ACC112 (cell line): Measurements from ENCODE around the gene MTCH1.

Source experiments
- H2AFZ ChIP-seq: fragments of 200-600 bp; sonication (generic); one replicate; pipeline ENCODE4 v1.6.0; 2017; ENCODE audit warnings: antibody characterized with exemption, low read length; ENCODE audit not compliant: unreplicated experiment
- H3K27ac ChIP-seq: fragments of 200-600 bp; sonication (generic); 2 replicates; pipeline ENCODE4 v1.5.1; 2014; ENCODE audit warnings: low read depth, mild to moderate bottlenecking, antibody characterized with exemption, low read length, moderate library complexity
- H3K27me3 ChIP-seq: fragments of 200-600 bp; sonication (generic); 2 replicates; pipeline ENCODE4 v1.6.1; 2014; ENCODE audit warnings: mild to moderate bottlenecking, antibody characterized with exemption, low read length, moderate library complexity, mixed read lengths; ENCODE audit not compliant: insufficient read depth
- H3K36me3 ChIP-seq: fragments of 200-600 bp; sonication (generic); 2 replicates; pipeline ENCODE4 v1.6.1; 2016; ENCODE audit warnings: mild to moderate bottlenecking, antibody characterized with exemption, low read length, moderate library complexity, mixed read lengths; ENCODE audit not compliant: insufficient read depth
- H3K4me1 ChIP-seq: fragments of 200-600 bp; sonication (generic); one replicate; pipeline ENCODE4 v1.6.1; 2016; ENCODE audit warnings: low read length, mixed read lengths; ENCODE audit not compliant: insufficient read depth, unreplicated experiment, control insufficient read depth
- H3K4me3 ChIP-seq: fragments of 200-600 bp; sonication (generic); 2 replicates; pipeline ENCODE4 v1.5.1; 2014; ENCODE audit warnings: mild to moderate bottlenecking, low read depth, low read length
- H3K79me2 ChIP-seq: fragments of 200-600 bp; sonication (generic); one replicate; pipeline ENCODE4 v1.6.0; 2016; ENCODE audit warnings: low read length; ENCODE audit not compliant: control insufficient read depth, unreplicated experiment, insufficient read depth

Gene MTCH1

GRCh38 chr6:36976007-36976264 is 10.1 kb downstream of the MTCH1 start:
- H3K79me2 ChIP-seq: peaks cover 46% of the 10 kb centered on the region
- H2AFZ ChIP-seq: no peak overlapping the region
- peaks cover 6% of the 10 kb centered on the region for H3K4me1 ChIP-seq
- H3K4me3 ChIP-seq: no peak overlapping the region
- H3K27me3 ChIP-seq: no peaks in the 10 kb centered on the region
- H3K36me3 ChIP-seq: peaks cover 66% of the 10 kb centered on the region
- H3K27ac ChIP-seq: no peak overlapping the region

DNA sequence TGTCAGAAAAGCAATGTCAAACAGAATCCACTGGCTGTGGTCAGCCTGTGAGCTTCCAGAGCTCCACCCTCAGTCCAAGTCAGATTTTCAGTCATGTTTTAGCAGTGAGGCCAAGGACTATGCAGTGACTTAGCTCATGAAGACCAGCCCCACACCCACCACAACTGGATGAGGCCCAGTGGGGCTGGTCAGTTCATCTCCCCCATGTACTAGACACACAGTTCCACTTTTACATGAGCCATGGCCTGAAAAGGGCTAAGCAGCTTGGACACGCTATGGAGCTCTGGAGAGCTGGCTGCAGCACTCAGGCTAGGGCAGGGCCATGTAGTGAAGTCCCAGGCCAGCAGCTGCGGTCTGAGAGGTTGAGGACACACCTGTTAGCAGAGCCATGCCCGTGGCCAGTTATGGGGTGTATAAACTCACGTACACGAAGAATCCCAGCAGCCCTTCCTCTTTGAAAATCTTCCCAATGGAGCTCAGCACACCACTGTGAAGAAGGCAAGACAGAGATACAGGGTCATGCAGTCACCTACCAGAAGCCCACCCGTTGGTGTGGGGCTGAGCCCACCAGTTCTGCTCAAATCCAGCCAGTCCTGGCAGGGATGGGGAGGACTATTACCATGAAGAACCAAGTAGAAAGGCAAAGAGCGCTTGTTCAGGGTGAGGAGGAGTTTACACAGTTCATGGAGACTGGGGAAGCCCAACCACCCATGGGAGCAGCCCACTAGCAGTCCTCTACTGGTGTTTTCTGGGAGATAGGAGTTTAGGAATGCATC is 10.6 kb downstream of the MTCH1 start:
- Histone ChIP-seq H3K36me3 (peaks cover 71% of the 10 kb centered on the region), H3K27me3 (no peaks in the 10 kb centered on the region), H2AFZ (no peak overlapping the region), H3K27ac (no peak overlapping the region), H3K4me3 (no peak overlapping the region), H3K79me2 (peaks cover 41% of the 10 kb centered on the region), H3K4me1 (peaks cover 6% of the 10 kb centered on the region)

DNA sequence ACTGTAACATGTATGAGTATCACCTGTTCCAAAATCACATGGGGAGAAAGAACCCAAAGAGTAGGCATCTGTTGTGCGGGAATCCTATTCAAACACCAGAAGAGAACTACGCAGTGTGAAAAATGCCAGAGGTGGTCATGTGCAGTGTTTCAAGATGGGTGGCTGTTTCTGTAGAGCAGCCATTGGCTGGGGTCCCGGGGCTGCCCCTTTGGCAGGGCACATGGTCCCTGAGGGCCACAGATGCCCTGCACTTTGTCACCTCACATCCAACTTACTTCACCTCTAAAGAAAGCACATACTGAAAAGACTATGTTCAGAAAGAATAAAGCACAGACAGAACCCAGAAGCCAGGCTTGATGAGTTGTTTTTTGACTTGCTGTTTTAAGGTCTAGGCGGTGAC is 12.3 kb downstream of the MTCH1 start:
- no peaks in the 10 kb centered on the region for H3K4me1 ChIP-seq
- peaks cover 24% of the 10 kb centered on the region for H3K79me2 ChIP-seq
- H3K27me3 ChIP-seq: no peaks in the 10 kb centered on the region
- H3K36me3 ChIP-seq: peaks cover 74% of the 10 kb centered on the region
- H2AFZ ChIP-seq: no peak overlapping the region
- H3K27ac ChIP-seq: no peak overlapping the region
- H3K4me3 ChIP-seq: no peak overlapping the region

DNA sequence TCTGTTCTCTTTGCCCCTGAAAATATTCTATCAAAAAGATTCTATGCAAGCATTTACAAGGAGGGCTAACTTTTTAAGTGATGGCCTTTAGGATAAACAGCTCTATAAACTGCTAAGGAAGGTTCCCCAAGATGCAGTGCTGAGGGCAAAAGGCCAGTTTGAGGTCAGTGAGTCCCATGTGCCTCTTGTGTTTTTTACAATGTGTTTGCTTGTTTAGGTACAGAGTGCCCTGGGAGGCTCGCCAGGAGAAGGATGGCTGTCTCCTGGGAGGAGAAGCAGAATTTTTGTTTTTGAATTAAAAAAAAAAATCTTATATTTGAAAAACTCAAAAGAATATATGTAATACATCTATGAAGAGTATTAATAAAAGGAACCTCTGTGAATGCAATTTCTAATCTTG is 12.8 kb downstream of the MTCH1 start:
- Histone ChIP-seq H3K4me1 (no peaks in the 10 kb centered on the region), H3K27ac (no peak overlapping the region), H3K36me3 (peaks cover 77% of the 10 kb centered on the region), H2AFZ (no peak overlapping the region), H3K4me3 (no peak overlapping the region), H3K27me3 (no peaks in the 10 kb centered on the region), H3K79me2 (peaks cover 19% of the 10 kb centered on the region)

- Histone ChIP-seq H3K4me1 (no peaks in the 10 kb centered on the region), H2AFZ (no peak overlapping the region), H3K4me3 (no peak overlapping the region), H3K79me2 (peaks cover 8% of the 10 kb centered on the region), H3K27ac (no peak overlapping the region), H3K27me3 (no peaks in the 10 kb centered on the region), H3K36me3 (peaks cover 73% of the 10 kb centered on the region)
Observed at GRCh38 chr6:36971921-36972673, 13.9 kb downstream of the MTCH1 start.

DNA sequence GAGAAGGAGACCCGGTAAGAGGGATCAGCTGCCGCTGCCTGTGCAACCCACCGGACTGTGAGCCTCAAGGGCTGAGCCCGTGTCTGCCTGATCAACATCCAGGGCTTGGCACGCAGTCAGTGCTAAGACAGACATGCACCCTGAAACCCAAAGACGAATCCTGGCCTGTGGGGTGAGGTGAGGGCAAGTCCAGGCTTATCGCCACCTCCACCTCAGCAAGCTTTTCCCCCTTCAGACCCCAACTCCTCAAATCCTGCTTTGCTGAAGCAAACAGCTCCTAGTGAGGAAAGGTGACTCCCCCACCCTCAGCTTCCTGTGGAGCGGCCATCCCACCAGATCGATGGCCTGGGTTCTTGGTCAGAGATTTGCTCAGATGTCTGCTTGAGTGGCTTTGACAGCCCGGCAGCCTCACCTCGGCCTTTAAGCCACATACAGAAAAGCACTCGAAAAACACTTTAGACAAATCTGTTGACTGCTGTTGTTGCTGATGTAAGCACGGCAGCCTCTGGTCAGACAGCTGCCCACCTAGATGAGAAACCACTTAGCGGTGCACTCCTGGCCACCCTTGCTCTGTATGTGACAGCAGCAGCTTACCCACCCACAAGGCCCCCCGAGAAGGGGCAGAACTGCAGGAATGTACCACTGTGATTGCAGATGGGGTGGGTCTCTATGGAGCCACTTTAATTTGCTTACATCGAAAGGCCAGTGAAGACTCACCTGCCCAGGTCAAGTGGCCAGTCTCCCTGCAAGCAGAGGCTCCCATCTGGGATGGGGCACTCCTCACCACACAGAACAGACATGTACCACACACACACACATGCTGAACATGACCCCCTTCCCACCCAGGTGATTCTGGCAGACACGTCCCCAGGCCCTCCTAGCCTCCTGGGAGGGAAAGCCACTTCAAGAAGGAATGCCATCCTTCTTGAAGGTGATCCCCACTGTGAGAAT is 14.8 kb downstream of the MTCH1 start:
- H3K27ac ChIP-seq: no peak overlapping the region
- H3K79me2 ChIP-seq: peaks cover 6% of the 10 kb centered on the region
- H3K4me3 ChIP-seq: no peak overlapping the region
- no peaks in the 10 kb centered on the region for H3K27me3 ChIP-seq
- no peaks in the 10 kb centered on the region for H3K4me1 ChIP-seq
- peaks cover 64% of the 10 kb centered on the region for H3K36me3 ChIP-seq
- no peak overlapping the region for H2AFZ ChIP-seq

- Histone ChIP-seq H3K36me3 (peaks cover 55% of the 10 kb centered on the region), H3K27me3 (no peaks in the 10 kb centered on the region), H3K27ac (no peak overlapping the region), H3K4me3 (no peak overlapping the region), H3K4me1 (no peaks in the 10 kb centered on the region), H3K79me2 (peaks cover under 1% of the 10 kb centered on the region), H2AFZ (no peak overlapping the region)
Observed at GRCh38 chr6:36969988-36970891, 15.8 kb downstream of the MTCH1 start.

DNA sequence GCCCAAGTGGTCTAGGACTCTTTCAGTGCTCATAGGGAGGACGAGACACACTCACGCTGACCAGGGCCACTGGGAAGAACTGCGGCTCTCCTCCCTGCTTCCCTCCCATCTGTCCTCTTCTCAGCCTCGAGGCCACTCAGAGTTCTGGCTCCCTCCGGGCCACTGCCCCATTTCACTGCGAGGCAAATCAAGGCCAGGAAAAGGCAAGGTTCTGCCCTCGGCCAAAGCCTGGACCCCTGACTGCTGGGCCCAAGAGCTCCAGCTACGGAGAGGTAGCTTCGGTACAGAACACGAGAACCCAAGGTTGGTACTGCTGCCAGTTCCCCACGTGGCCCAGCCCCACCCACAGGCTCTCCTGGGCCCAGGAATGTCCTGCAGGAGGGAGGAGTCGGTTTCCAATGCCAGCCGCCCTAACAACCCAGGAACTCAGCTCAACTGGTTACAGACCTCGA is 16.7 kb downstream of the MTCH1 start:
- Histone ChIP-seq H3K4me1 (peaks cover 2% of the 10 kb centered on the region), H3K79me2 (no peaks in the 10 kb centered on the region), H3K27ac (no peak overlapping the region), H2AFZ (no peak overlapping the region), H3K4me3 (no peak overlapping the region), H3K36me3 (peaks cover 48% of the 10 kb centered on the region), H3K27me3 (no peaks in the 10 kb centered on the region)

GRCh38 chr6:36968266-36968977 is 17.6 kb downstream of the MTCH1 start:
- Histone ChIP-seq H3K4me1 (peaks cover 11% of the 10 kb centered on the region), H3K4me3 (no peak overlapping the region), H3K36me3 (peaks cover 43% of the 10 kb centered on the region), H3K79me2 (no peaks in the 10 kb centered on the region), H3K27ac (no peak overlapping the region), H2AFZ (no peak overlapping the region), H3K27me3 (no peaks in the 10 kb centered on the region)
